Measurements from ENCODE around the gene COL4A4. TPM values are rescaled to one million over a fixed set of nuclear protein-coding genes. Genes with fewer than 3 reads are reported as not detected.
A peak's percentile ranks its signal among the peaks of the same experiment; 100 is the strongest.

Gene COL4A4
- total RNA-seq, 1 donor from 2014 or later: 13.6 TPM

DNA sequence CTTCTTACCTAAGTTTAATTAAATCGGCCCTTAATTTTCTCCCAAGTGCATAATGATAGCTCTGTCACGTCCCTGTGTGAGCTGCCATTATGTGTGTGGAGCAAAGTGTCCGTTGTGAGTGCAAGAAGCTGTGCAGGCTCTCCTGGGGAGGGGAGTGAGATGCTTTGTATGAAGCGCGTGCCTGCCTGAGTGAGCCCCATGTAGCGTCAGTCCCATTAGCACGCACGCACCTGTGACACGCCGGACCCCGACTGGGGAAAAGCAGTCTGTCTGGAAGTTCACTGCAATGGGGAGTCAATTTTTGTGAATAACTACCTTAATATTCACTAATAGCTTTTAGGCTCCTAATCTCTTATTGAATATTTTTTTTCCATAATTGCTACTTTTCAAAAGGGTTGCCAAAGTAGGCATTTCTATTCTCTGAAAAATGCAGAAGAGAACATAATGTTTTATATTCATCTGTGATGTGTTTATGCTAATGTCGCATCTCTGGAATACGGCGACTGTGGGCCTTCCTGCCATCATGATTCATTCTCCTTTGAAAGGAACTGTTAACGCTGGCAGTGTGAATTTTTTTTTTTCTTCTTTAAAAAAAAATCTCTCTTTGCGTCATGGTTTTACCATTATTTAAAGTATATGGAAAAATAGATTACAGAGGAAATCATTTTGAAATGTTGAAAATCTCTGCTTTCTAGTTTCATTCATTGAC, 157.7 kb downstream of the COL4A4 start:
- ATAC-seq (no peak), DNase-seq (ENCODE audit: missing footprints) (peak; percentile 62)
- intact Hi-C loops (cut with DNase I): no loop called here

DNA sequence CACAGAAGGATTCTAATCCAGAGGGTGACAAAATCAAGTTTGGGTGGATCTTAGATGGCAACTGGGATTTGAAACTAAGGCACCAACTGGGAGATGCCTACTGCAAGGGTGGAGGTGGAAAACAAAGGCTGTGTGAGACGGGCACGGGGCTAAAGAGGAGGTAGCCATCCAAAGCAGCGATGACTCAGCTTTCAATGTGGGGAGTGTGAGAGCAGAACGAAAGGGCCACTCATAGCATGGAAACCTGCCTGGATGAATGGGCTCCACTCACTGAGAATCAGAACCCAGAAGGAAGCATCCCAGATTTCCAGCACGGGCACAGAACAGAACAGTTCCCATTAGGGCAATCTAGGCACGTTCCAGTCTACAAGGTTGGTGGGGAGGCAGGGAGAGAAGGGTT, 159.5 kb downstream of the COL4A4 start:
- DNase-seq (ENCODE audit: missing footprints) (no peak), ATAC-seq (no peak)
- intact Hi-C loops (cut with DNase I): no loop called here

DNA sequence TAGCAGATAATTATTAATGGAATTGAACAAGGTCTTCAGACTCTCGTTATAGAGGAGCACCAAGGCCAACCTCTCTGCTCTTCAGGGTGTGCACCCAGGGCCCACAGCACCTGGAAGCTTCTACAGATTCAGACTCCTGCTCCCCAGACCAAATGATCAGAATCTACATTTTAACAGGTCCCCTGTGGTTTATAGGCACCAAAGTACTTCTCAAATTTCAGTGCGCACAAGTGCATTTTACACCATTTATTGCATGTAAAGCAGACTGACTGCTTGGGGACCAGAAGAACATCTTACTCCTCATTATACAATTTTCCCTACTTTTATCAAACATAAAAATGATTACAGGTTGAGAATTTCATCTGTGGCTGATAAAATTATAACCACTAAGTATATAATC, 163.9 kb downstream of the COL4A4 start:
- intact Hi-C loops (cut with DNase I): no loop called here
- ATAC-seq: no peak
- no peak for DNase-seq (ENCODE audit: missing footprints)

DNA sequence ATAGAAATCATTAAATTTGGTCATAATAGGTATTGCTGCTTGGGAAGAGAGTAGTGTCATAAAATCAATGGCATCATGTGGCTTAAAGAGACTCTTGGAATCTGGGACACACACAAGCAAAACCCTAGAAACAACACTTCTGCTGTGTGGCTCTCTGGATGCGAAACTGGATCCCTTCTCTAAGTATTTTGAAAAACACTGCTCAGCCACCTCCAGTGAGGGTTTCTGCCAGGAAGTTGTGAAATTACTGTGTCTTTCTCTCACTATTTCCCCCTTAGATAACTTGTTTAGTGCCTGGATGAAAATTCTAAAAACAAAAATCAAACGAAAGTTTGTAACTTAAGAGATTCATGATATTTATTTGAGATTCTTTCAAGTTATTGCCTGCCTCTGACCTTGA, 164.3 kb downstream of the COL4A4 start:
- DNase-seq (ENCODE audit: missing footprints) (no peak), ATAC-seq (no peak)
- intact Hi-C loops (cut with DNase I): no loop called here

DNA sequence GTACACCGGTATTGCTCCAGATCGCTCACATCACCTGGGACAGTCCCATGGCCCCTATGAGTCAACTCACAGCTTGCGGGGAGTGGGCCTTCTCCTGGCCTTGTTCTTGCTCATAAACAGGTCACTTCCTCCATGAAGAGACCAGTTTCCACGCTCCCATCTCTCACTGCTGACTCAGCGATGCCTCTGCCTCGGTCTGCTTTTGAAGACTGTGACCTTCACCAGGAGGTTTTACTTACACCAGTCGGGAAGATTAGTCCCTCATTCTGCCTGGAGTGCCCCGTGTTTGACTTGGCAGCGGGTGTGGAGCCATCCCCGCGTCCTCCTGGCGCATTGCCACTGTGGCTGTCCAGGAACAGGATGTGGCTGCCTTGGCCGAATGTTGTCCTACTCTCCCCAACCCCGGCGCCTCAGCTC, 168.4 kb downstream of the COL4A4 start:
- DNase-seq (ENCODE audit: missing footprints) (peak; percentile 81), ATAC-seq (peak; percentile 45)
- intact Hi-C loops (cut with DNase I): no loop called here

DNA sequence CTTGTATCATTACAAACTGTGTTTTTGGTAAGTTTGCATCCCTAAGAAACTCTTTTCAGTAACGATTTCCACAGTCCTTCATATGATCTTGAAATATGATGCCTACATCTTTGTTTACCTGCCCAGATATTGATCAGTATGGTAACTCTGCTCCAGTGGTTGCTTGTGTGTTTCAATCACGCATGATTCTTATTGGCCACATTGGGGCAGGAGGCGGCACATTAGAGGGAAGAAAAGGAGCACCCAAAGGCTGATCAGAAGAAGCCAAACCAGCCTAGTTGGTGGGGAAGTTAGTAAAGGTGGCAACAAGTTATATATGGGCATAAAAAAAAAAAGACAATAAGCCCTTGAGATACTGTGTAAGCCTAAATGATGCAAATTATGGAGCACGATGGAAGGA, 169.2 kb downstream of the COL4A4 start:
- intact Hi-C loops (cut with DNase I): no loop called here
- ATAC-seq: no peak
- DNase-seq (ENCODE audit: missing footprints): no peak

DNA sequence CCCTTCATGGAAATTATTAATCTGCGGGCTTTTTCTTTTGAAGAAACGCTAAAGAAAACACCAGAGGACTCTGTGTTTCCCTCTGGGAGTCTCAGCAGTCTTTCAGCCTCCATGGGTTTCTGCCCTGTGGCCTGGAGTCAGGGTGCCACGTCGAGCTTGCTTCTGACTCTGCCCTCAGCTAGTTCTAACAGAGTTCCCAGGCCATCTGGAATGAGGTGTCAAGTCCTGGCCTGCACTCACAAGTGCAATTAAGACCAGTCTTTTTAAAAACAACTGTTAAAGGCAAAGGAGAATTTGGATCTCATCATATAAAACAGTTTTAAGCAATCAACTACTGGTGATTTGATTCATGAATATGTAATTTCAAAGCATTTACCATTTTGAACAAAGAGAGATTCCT, 170.8 kb downstream of the COL4A4 start:
- intact Hi-C loops (cut with DNase I): no loop called here
- no peak for ATAC-seq
- no peak for DNase-seq (ENCODE audit: missing footprints)

DNA sequence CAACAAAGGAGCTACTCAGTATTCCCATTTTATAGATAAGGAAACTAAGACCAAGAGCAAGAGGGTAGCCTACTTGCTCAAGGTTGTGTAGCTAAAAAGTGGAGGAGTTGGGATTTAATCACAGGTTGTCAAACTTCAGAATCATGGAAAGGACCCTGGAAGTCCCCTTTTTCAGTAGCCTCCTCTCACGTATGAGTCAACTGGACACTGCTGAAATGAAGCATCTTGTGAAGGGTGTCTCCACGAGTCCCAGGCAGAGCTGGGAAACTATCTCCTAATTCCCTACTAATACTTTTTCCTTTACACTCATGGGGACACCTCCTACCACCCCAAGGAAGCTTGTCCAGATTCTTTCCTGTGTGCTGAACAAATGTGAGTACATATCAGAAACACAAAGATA, 172.3 kb downstream of the COL4A4 start:
- DNase-seq (ENCODE audit: missing footprints) (no peak), ATAC-seq (no peak)
- intact Hi-C loops (cut with DNase I): no loop called here

DNA sequence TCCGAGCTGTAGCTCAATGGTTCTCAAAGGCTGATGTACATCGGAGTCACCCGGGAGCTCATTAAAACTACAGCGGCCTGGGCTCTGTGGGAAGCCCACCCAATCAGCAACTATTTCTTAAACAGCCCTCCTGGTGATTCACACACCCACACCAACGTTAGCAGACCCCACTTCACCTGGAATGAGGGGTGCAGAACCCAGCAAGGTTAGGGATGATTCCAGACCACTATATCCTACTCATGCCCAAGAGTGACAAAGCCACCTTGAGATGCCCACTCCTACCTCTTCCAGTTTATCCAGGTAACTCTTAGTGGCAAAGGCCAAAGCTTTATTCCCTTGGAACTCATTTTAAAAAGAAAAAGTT, 178.4 kb downstream of the COL4A4 start:
- intact Hi-C loops (cut with DNase I): loop anchor here (2.0 to 10.0 kb wide), 4 partner anchors 151 to 1313 kb away; partner anchors contain the start of gene RHBDD1
- ATAC-seq (no peak), DNase-seq (ENCODE audit: missing footprints) (no peak)

DNA sequence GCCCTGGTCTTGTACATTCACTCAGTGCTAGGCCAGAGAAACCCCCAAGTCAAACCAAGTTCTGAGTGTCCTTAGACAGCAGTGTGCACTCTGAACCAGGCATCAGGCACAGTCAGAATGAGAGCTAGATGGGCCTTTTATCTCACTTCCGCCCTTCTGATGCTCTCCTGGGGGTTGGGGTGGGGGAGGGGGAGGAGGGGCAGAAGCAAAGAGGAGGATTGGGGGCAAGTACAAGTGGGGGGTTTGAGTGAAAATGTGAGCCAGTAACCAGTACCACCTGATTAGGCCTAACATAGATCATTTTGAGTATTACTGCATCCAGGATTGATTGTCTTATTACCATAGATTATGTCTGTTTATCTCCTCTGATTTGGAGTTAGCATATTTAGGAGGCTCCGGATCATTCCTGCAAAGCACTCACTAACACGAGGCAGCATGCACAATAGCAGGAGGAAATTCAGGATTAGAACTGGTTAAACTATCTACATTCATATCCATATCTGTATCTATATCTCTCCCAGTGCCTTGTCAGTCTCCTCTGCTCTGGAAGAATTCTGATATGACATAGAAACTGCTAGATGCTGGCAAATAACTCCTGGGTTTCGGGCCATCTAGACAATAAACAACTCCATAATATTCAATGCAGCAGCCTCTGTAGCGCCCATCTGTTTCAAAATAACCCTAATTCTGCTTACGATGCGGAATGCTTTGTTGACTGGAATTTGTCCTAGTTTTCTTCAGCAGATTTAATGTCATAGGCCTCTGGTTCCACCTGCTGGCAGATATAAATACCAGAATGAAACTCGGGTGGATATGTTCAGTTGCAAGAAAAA, 179.0 kb downstream of the COL4A4 start:
- intact Hi-C loops (cut with DNase I): loop anchor here (2.0 to 10.0 kb wide), 4 partner anchors 150 to 1313 kb away; partner anchors contain the start of gene RHBDD1
- ATAC-seq: peak; percentile 69
- no peak for DNase-seq (ENCODE audit: missing footprints)

DNA sequence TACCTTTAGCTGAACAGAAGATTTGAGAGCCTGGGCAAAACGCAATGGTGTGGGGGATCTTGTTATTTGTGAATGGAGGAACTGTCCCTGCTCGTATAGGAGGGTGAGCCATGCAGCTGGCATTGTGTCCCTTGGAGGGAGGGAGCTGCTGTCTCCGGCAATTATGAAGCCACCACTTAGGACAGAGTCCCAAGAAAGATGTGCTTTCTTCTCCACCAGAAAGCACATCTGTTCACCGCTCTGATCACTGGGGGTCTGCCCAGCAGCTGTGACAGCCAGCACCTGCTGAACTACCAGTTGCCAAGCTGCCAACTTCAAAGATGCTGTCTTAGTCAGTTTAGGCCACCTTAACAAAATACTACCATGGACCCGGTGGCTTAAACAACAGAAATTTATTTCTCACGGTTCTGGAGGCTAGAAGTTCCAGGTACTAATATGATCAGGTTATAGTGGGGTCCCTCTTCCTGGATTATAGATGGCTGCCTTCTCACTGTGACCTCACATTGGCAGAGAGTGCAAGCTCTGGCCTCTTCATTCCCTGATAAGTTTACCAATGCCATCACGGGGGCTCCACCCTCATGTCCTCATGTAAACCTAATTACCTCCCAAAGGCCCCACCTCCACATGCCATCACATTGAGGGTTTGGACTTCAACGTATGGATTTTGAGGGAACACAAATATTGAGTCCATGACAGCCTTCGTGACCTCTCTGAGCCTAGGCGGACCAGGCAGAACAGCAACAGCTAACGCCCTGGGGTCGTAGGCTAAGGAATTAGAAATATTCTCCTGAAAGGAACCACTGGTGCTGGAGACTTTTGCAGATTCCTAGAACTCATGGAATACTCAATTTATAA, 179.9 kb downstream of the COL4A4 start:
- DNase-seq (ENCODE audit: missing footprints): no peak
- ATAC-seq: peak; percentile 4
- intact Hi-C loops (cut with DNase I): loop anchor here (2.0 to 10.0 kb wide), 2 partner anchors 149 to 183 kb away; partner anchors contain the start of gene RHBDD1

DNA sequence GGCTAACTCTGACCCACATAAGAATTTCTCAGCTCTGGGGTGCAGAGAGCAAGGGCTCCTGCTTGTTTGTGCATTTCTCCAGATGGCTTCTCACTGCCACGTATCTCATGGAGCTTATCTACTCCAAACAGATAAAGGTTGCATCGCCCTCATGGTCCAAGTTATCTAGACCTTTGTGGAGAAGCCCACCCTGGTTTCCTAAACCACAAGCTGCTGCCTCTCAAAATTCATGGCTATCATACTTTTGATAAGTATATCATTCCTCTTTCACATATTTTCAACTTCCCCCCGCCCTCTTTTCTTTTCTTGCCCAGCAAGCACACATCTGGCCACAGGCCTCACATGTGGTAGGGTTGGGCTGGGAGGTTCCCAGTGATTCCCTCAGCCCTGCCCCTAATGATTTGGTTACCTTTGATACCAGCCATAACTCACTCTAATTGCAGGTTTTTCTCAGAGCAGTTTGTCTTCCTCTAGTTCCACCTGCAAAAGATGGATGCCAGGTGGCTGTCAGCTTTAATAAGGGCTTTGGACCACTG, 182.1 kb downstream of the COL4A4 start:
- ATAC-seq: no peak
- intact Hi-C loops (cut with DNase I): loop anchor here (10.0 kb wide), 1 partner anchor 147 kb away; the partner anchor contains the start of gene RHBDD1
- no peak for DNase-seq (ENCODE audit: missing footprints)

DNA sequence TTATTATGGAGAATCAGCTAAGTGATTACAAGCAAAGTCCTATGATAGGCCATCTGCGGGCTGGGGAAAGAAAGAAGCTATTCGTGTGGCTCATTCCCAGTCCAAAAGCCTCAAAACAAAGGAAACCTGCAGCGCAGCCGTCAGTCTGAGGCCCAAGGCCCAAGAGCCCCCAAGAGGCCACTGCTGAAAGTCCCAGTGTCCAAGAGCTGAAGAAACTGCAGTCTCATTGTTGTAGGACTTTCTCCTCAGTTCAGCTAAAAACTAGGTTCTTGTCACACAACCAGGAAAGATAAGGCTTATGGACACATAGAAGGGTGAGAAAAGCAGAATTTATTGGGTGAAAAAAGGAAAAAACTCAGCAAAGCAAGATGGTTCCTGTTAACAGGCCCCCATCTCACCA, 185.0 kb downstream of the COL4A4 start:
- no peak for ATAC-seq
- DNase-seq (ENCODE audit: missing footprints): no peak
- intact Hi-C loops (cut with DNase I): no loop called here

DNA sequence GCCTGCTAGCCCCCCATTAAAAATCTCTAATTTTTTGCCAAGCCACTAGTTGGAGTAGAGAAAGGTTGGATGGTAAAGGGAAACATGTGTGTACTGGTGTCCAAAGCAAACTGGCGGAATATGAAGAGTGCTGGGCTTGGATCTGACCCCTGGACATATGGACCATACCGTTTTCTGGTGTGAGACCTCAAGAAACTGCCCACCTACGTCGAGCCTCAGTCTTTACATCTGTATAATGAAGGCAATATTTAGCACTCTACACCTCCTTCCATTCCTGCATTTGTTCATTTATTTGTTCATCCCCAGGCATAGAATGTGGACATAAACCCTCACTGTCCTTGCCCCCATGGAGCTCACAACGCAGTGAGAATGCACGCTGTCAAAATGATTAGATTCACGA, 185.7 kb downstream of the COL4A4 start:
- intact Hi-C loops (cut with DNase I): no loop called here
- ATAC-seq: no peak
- no peak for DNase-seq (ENCODE audit: missing footprints)

DNA sequence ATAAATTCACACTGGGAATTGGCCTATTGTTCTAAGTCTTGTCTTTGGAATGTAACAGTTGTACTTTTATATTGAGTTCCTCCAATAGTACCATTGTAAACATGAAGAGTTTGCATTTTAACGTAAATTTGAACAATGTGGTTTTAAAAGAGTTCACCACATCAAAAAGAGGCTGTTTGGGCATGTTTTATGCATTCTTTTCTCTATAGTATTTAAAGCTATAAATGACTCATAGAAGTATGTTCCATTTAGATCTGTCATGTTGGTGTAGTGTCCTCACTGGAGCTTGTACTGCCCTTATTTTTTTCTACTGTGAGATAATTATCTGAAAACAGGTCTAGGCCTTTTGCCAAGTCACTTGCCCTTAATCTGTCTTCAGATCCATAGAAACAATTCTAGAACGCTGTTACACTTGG, 186.2 kb downstream of the COL4A4 start:
- intact Hi-C loops (cut with DNase I): no loop called here
- ATAC-seq (no peak), DNase-seq (ENCODE audit: missing footprints) (no peak)

DNA sequence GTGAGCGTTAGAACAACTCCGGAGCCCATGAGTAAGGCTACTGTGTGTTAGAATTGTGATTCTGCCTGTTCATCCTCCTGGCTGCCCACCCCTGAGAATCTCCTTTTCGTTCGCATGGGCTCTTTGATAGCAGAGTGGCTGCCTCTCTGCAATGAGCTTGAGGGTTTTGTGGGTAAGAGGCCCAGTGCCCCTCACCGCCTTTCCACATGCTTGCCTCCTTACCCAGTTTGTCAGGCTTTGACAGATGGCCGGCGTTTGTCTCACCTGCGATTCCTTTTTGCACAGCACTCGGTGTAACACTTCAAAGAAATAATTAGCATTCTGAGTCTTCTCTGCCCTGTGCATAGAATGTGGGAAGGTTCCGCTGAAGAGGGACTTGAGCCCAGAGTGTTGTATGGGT, 190.2 kb downstream of the COL4A4 start:
- DNase-seq (ENCODE audit: missing footprints): no peak
- ATAC-seq: no peak
- intact Hi-C loops (cut with DNase I): no loop called here

DNA sequence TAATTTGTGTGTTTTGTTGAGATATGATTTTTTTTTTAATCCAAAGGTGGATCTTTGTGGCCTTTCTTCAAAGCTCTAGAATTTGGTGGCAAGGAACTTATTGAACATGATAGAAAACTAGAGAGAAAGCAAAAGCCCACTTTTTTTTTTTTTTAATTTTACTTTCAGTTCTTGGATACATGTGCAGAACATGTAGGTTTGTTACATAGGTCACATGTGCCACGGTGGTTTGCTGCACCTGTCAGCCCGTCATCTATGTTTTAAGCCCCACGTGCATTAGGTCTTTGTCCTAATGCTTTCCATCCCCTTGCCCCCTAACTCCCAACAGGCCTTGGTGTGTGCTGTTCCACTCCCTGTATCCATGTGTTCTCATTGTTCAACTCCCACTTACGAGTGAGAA, 192.2 kb downstream of the COL4A4 start:
- intact Hi-C loops (cut with DNase I): no loop called here
- ATAC-seq (no peak), DNase-seq (ENCODE audit: missing footprints) (no peak)

DNA sequence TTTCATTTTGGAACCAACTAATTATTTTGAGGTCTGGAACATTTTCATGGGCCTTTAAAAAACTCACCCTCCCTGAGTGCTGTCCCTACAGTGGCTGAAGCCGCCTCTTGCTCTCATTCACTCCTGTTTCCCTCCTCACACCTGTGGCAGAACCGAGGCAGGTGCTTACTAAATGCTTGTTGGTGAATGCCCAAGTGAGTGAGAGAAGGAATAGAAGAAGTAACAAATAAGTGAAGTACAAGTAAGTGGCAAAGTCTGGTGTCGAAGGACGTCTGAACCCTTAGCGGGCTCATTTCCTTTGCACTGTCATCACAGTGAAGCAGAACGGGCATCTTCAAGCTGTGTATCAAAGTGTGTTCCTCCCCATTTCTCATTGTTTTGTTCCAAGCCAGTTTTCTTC, 192.9 kb downstream of the COL4A4 start:
- ATAC-seq: no peak
- no peak for DNase-seq (ENCODE audit: missing footprints)
- intact Hi-C loops (cut with DNase I): no loop called here

DNA sequence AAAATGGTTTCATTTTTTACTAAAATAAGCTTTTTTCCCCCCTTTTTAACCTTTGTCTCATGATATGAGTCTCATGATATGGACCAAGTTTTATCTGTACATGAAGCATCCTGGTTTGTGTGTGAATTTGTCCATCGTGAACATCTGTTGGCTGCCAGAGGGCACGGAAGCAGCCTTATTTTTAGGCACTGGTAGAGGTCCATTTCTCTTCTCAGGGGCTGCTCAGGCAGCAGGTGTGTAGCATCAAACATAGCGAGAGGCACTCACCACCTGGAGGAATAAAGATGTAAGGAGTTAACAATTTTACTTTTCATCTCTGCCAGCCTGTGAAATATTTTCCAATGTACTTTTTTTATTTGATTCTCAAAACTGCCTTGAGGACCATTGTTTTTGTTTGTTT, 193.6 kb downstream of the COL4A4 start:
- intact Hi-C loops (cut with DNase I): no loop called here
- ATAC-seq (no peak), DNase-seq (ENCODE audit: missing footprints) (no peak)
